ENCODE results near the gene MYT1.

Gene MYT1

GRCh38 chr20:64242797-64243475, 78.7 kb downstream of the MYT1 start:
- DNase-seq = no peak

GRCh38 chr20:64244281-64244805, 80.1 kb downstream of the MYT1 start:
- no peak for DNase-seq

- DNase-seq = no peak
Observed at GRCh38 chr20:64244870-64245603, 80.8 kb downstream of the MYT1 start.

GRCh38 chr20:64245746-64246595, 81.7 kb downstream of the MYT1 start:
- no peak for DNase-seq

- no peak for DNase-seq
Observed at GRCh38 chr20:64246616-64247306, 82.5 kb downstream of the MYT1 start.

GRCh38 chr20:64247307-64247618, 83.0 kb downstream of the MYT1 start:
- no peak for DNase-seq

GRCh38 chr20:64247970-64248841, 84.0 kb downstream of the MYT1 start:
- no peak for DNase-seq

- DNase-seq = no peak
Observed at GRCh38 chr20:64250027-64250426, 85.8 kb downstream of the MYT1 start.

GRCh38 chr20:64253000-64253383, 88.7 kb downstream of the MYT1 start:
- DNase-seq = no peak

GRCh38 chr20:64253443-64253842, 89.2 kb downstream of the MYT1 start:
- no peak for DNase-seq

- no peak for DNase-seq
Observed at GRCh38 chr20:64254156-64254555, 89.9 kb downstream of the MYT1 start.

GRCh38 chr20:64254571-64255360, 90.5 kb downstream of the MYT1 start:
- peak in 1 of 56 donors; percentile 15 for DNase-seq

GRCh38 chr20:64255361-64256281, 91.4 kb downstream of the MYT1 start, which contains the start of gene PCMTD2:
Gene PCMTD2 (plus strand): TSS chr20:64255748. CDS start chr20:64259966, 4,218 bp downstream.
- peak in 49 of 56 donors; percentile 23 to 83 (median 66) for DNase-seq

GRCh38 chr20:64256282-64256935, 92.2 kb downstream of the MYT1 start:
- no peak for DNase-seq

GRCh38 chr20:64257107-64257757, 93.0 kb downstream of the MYT1 start:
- no peak for DNase-seq

- DNase-seq = no peak
Observed at GRCh38 chr20:64258071-64258823, 94.0 kb downstream of the MYT1 start.

All from nucleus accumbens (tissue), 56 donors.